ENCODE results near the gene DNAJC3. TPM values are rescaled to one million over a fixed set of nuclear protein-coding genes. Genes with fewer than 3 reads are reported as not detected.

The DNAJC3 gene
- total and polyA plus RNA-seq, 2 of the 13 experiments (the other 11 are each of a cell fraction or from before 2014, with no cell fraction given): 10.4 to 48.2 TPM

DNA sequence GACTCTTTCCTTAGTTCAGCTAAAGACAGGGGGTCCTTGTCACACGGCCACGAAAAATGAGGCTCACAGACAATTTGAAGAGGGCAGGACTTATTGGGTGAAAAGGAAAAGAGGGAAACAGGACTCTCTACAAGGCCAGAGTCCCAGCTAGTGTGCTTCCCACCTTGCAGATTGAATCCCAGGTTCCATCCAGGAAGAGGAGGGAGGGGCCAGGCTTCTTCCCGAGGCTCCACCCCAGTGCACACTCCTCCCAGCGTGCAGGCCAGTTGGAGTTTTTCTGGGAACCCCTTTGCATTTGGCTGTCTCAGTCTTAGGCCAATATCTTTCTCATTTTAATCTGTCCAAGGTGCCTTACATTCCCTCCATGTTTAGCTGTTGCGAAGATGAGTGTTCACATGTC lies 106.8 kb downstream of the DNAJC3 start (continued):
- no peak for TF ChIP-seq ZNF556 (CRISPR knock-in tag; IDR thresholded peaks at IDR 0.05; ENCODE audit: borderline replicate concordance)
- TF ChIP-seq ZNF816 (CRISPR knock-in tag; IDR thresholded peaks at IDR 0.05; ENCODE audit: borderline replicate concordance): no peak
- TF ChIP-seq DPF2 (CRISPR knock-in tag; IDR thresholded peaks at IDR 0.05; ENCODE audit: borderline replicate concordance, low read depth): no peak

GRCh38 chr13:95784161-95784899 lies 107.4 kb downstream of the DNAJC3 start:
- no peaks in the 10 kb centered on the region for H3K79me2 ChIP-seq (ENCODE audit: insufficient read depth, low read length)
- no peaks in the 10 kb centered on the region for H3K4me1 ChIP-seq (ENCODE audit: insufficient read depth, low read length)
- no peak overlapping the region for H3K4me3 ChIP-seq (replicated peaks in 1 of 3; ENCODE audit: insufficient read depth in 1 of 3, low read depth in 2 of 3, low read length in 3 of 3)
- no peak overlapping the region for H3K4me2 ChIP-seq (ENCODE audit: low read depth, low read length)
- ATAC-seq (no peak; the same call in 2 of the 3 replicates), DNase-seq (ENCODE audit: low spot score) (peak; percentile 9), FAIRE-seq (no peak)
- no peaks in the 10 kb centered on the region for H3K27me3 ChIP-seq (ENCODE audit: control insufficient read depth in 1 of 2, insufficient read depth in 2 of 2, low read length in 2 of 2)
- no peak overlapping the region for H3K27ac ChIP-seq (ENCODE audit: extremely low read length, insufficient read depth, low read length)
- BruUV-seq (replicated peaks): no TSS peak
- H3K36me3 ChIP-seq (replicated peaks in 1 of 2; ENCODE audit: control insufficient read depth in 1 of 2, insufficient read depth in 2 of 2, low read length in 2 of 2): peaks cover 5 to 18% of the 10 kb centered on the region in 2 experiments; a peak in 3 of 5 replicates
- 93% methylated on average over 6 of the region's 6 CpGs for WGBS (ENCODE audit: low lambda C conversion rate)
- ChIA-PET POLR2A (no interaction called here), CTCF (ENCODE audit: low intra/inter-chr PET ratio, low total read pairs) (no interaction called here)
- in situ Hi-C loops (cut with HindIII; ENCODE audit: extremely low pct_ligation_motif_present, low pct_unique_long_range_greater_than_20kb): no loop called here
- intact Hi-C loops (cut with micrococcal nuclease; ENCODE audit: unreplicated experiment): loop anchor here (10.0 kb wide), 1 partner anchor 110 kb away; the partner anchor contains the start of gene DNAJC3
- H2AFZ ChIP-seq (ENCODE audit: low read length): no peak overlapping the region
- H4K20me1 ChIP-seq (ENCODE audit: insufficient read depth, low read length): no peaks in the 10 kb centered on the region
- H3K9me3 ChIP-seq (ENCODE audit: low read length): no peaks in the 10 kb centered on the region
- no peak overlapping the region for H3K9ac ChIP-seq (ENCODE audit: insufficient read depth, low read depth, low read length)
- TF ChIP-seq ARNT (IDR thresholded peaks at IDR 0.05): no peak
- TF ChIP-seq MAFK (conservative IDR thresholded peaks at IDR 0.05 in 1 of 2, IDR thresholded peaks at IDR 0.05 in 1 of 2; ENCODE audit: low read length in 2 of 2): peak in 1 of 2 experiments; percentile 43; a peak in 1 of 4 replicates
- 0 out of 2 replicates have a peak, but pooled peaks have one; percentile 12 for TF ChIP-seq MAFF (IDR thresholded peaks at IDR 0.05; ENCODE audit: low read depth, low read length)
- 0 out of 2 replicates have a peak, but pooled peaks have one; percentile 18 for TF ChIP-seq FOSL2 (CRISPR knock-in tag; IDR thresholded peaks at IDR 0.05)
- no peak for TF ChIP-seq CENPX (CRISPR knock-in tag; IDR thresholded peaks at IDR 0.05)
- TF ChIP-seq ATF5 (CRISPR knock-in tag; IDR thresholded peaks at IDR 0.05; ENCODE audit: low read depth): no peak
